Vagina (tissue), 2 donors: ENCODE results near the gene SKOR1. TPM values are rescaled to one million over a fixed set of nuclear protein-coding genes. Genes with fewer than 3 reads are reported as not detected.
A peak's percentile ranks its signal among the peaks of the same experiment; 100 is the strongest.

Source experiments
- DNase-seq, 2 donors: peaks; one replicate each; pipeline ENCODE4 v3.0.0-alpha.2; 2017; ENCODE audit errors: extremely low spot score in 2 of 2
- H3K27ac ChIP-seq: fragments of 200-600 bp; sonication (generic); one replicate; pipeline ENCODE4 v1.5.1; 2019
- H3K27me3 ChIP-seq: fragments of 200-600 bp; sonication (generic); one replicate; pipeline ENCODE4 v1.5.1; 2019
- H3K36me3 ChIP-seq, 2 donors: fragments of 200-600 bp; sonication (generic); one replicate each; pipeline ENCODE4 v1.5.1; 2017 to 2019
- H3K4me1 ChIP-seq: fragments of 200-600 bp; sonication (generic); one replicate; pipeline ENCODE4 v1.5.1; 2019
- H3K4me3 ChIP-seq, 2 donors: fragments of 200-600 bp; sonication (generic); 1 replicate in 1 of 2; 2 replicates in 1 of 2; pipeline ENCODE4 v1.5.1; 2016 to 2019
- H3K9me3 ChIP-seq: fragments of 200-600 bp; sonication (generic); one replicate; pipeline ENCODE4 v1.5.1; 2019
- POLR2A ChIP-seq, 2 donors: fragments of 450-650 bp; IDR thresholded peaks; one replicate each; pipeline ENCODE4 v1.6.1; 2017; ENCODE audit warnings: antibody characterized with exemption in 2 of 2, mild to moderate bottlenecking in 2 of 2, moderate library complexity in 2 of 2
- POLR2AphosphoS5 ChIP-seq, 2 donors: sonication (generic); formaldehyde crosslinking; IDR thresholded peaks; one replicate each; pipeline ENCODE4 v1.9.0; 2017; ENCODE audit warnings: antibody characterized with exemption in 2 of 2, mild to moderate bottlenecking in 2 of 2, low read depth in 1 of 2; ENCODE audit not compliant: insufficient read depth in 1 of 2
- intact Hi-C: fragments of 100-400 bp; cut with DNase I; formaldehyde crosslinking; loops from one replicate; pipeline ENCODE4 v1.15.1; 2023
- total RNA-seq: library from RNA; depleted of rRNA; stranded (reverse); fragments of >200 nt; gene quantifications from one replicate; pipeline ENCODE4 v1.2.3, GENCODE V29; 2016
- TF ChIP-seq, protein P1 (sequence below), 3 experiments: fragments of 450-650 bp in 2 of 3; fragments of 200-600 bp in 1 of 3; sonication (generic) in 1 of 3; IDR thresholded peaks; one replicate each; pipeline ENCODE4 v1.5.1; 2017 to 2019; ENCODE audit warnings: antibody characterized with exemption in 3 of 3, mild to moderate bottlenecking in 2 of 3, moderate library complexity in 2 of 3

Gene SKOR1
- total RNA-seq, 1 donor from 2014 or later, result 0.25 TPM

DNA sequence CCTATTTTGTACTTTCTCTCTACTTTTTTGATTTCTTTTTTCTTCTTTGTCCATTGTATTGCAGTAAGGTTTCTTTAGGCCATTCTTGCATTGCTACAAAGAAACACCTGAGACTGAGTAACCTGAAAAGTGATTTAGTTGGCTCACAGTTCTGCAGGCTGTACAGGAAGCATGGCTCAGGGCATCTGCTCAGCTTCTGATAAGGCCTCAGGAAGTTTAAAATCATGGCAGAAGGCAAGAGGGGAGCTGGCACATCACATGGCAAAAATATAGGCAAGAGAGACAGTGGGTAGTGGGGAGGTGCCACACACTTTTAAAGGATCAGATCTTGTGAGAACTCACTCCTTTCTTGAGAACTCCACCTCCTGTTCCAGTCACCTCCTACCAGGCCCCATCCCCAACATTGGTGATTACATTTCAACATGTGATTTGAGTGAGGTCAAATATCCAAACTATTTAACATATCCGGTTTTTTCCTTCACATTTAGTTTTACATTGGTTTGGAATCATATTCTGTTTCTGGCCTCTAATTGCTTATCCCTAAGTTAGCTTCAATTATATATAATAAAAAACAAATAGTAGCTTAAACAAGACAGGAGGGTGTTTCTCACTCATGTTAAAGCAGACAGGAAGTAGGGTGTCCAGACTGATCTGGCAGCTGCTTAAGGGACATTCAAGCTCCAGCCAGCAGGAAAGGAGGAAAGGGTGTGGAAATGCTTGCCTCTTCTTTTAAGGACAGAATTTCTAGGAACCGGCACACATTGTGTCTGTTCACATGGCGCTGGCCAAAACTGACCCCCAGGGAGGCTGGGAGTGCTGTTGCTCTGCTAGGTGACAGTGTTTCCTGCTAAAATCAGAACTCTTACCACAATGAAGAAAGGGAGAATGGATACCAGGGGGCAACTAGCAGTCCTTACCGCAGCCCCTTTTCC is 28.8 kb upstream of the SKOR1 start:
- H3K36me3 ChIP-seq, result no peaks in the 10 kb centered on the region
- intact Hi-C loops, result no loop called here
- peaks cover 4% of the 10 kb centered on the region for H3K9me3 ChIP-seq
- TF ChIP-seq POLR2AphosphoS5 (IDR thresholded peaks at IDR 0.05; ENCODE audit: insufficient read depth in 1 of 2, low read depth in 1 of 2) (no peak), POLR2A (IDR thresholded peaks at IDR 0.05) (no peak)
- TF ChIP-seq, protein P1, sequence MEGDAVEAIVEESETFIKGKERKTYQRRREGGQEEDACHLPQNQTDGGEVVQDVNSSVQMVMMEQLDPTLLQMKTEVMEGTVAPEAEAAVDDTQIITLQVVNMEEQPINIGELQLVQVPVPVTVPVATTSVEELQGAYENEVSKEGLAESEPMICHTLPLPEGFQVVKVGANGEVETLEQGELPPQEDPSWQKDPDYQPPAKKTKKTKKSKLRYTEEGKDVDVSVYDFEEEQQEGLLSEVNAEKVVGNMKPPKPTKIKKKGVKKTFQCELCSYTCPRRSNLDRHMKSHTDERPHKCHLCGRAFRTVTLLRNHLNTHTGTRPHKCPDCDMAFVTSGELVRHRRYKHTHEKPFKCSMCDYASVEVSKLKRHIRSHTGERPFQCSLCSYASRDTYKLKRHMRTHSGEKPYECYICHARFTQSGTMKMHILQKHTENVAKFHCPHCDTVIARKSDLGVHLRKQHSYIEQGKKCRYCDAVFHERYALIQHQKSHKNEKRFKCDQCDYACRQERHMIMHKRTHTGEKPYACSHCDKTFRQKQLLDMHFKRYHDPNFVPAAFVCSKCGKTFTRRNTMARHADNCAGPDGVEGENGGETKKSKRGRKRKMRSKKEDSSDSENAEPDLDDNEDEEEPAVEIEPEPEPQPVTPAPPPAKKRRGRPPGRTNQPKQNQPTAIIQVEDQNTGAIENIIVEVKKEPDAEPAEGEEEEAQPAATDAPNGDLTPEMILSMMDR (IDR thresholded peaks at IDR 0.05), result no peak
- no peaks in the 10 kb centered on the region for H3K27me3 ChIP-seq
- no peak overlapping the region for H3K27ac ChIP-seq
- DNase-seq, result no peak
- H3K4me1 ChIP-seq, result no peaks in the 10 kb centered on the region
- no peak overlapping the region for H3K4me3 ChIP-seq

DNA sequence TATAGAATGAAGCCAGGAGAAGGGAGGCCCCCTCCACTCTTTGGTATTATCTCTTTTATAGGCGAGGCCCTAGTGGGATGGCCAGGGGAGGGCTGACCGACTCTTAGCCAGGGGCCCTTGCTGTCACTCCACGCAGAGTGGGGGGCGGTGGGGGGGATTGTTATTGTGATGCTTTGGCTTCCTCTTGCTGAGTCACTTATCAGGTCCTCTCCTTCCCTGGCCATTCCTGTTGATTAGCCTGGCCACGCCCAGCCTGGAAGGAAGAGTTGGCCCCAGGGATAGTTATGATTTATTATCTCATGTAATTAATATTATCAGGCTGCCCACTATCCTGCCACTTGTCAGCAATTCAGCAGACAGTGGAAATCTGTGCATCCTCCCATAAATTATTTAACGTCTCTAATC is 25.5 kb upstream of the SKOR1 start:
- TF ChIP-seq POLR2A (IDR thresholded peaks at IDR 0.05), result no peak
- TF ChIP-seq POLR2AphosphoS5 (IDR thresholded peaks at IDR 0.05; ENCODE audit: insufficient read depth in 1 of 2, low read depth in 1 of 2), result no peak
- TF ChIP-seq, protein P1 (IDR thresholded peaks at IDR 0.05), result no peak
- no peaks in the 10 kb centered on the region for H3K36me3 ChIP-seq
- no peak for DNase-seq
- H3K27me3 ChIP-seq, result no peaks in the 10 kb centered on the region
- H3K4me3 ChIP-seq, result no peak overlapping the region
- no peak overlapping the region for H3K27ac ChIP-seq
- intact Hi-C loops, result no loop called here
- H3K4me1 ChIP-seq, result no peaks in the 10 kb centered on the region
- H3K9me3 ChIP-seq, result peaks cover 1% of the 10 kb centered on the region

DNA sequence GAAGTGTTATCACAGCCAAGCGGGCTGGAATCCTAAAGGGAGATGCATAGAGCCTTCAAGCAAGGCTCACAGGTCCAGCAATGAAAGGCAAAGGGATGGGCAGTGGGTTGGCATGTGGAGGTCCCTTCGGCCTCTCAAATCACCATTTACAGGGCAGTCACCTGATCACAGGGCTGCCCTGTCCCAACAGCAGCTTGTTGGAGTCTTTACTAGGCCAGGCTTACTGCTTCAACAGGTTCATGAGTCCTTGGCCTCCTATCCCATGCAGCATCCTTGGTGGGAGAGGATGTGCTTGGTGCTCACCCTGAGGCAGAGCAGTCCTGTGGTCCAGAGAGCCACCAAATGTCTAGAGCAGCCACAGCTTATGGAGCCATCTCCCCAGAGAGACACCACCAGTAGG is 24.2 kb upstream of the SKOR1 start:
- intact Hi-C loops, result no loop called here
- Histone ChIP-seq H3K27me3 (no peaks in the 10 kb centered on the region), H3K27ac (no peak overlapping the region), H3K9me3 (no peaks in the 10 kb centered on the region), H3K36me3 (no peaks in the 10 kb centered on the region), H3K4me3 (no peak overlapping the region), H3K4me1 (no peaks in the 10 kb centered on the region)
- TF ChIP-seq POLR2AphosphoS5 (IDR thresholded peaks at IDR 0.05; ENCODE audit: insufficient read depth in 1 of 2, low read depth in 1 of 2) (no peak), POLR2A (IDR thresholded peaks at IDR 0.05) (no peak)
- TF ChIP-seq, protein P1 (IDR thresholded peaks at IDR 0.05), result no peak
- DNase-seq, result peak in 1 of 2 donors; percentile 65

DNA sequence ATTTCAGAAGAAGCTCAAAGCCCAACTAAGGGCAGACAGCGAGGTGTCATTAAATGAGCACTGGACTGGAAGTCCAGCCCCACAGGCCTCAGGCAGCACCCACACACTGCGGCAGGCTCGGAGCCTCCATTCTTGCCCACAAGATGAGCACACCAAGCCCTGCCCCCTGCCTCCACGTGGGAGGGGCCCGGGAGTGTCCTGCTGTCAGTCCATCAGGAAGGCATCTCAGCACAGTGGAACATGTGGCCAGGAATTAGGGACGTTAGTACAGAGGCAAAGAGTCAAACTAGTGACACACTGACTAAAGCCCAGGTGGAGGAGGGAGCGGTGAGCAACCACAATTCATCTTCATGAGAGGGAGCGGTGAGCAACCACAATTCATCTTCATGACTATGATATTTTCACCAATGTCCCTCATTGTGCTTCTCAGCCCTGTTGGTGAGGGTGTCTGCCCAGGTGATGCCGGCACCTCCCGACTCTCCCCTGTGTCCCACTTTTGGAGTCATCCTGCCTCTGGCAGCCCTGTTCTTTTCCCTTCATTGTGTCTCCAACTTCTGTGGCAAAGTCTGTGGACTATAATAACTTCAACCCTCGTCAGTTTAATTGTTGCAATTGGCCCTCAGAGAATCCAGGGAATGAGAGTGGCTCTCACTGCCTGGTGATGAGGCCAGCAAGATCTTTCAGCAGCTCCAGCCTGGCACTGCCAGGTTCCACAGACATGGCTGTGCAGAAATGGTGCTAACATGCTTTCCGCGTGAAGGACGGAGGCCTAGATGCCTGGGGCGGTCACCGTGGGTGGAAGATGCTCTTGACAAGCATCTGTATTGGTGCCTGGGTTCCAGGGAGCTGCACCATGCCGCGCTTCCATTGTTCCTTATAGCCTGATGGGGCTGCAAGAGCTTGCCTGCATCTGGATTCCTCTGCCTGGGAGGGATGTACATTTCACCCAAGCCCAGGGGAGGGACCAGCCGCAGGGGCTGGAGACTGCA is 23.1 kb upstream of the SKOR1 start:
- Histone ChIP-seq H3K9me3 (no peaks in the 10 kb centered on the region), H3K27me3 (no peaks in the 10 kb centered on the region), H3K4me3 (no peak overlapping the region), H3K27ac (no peak overlapping the region), H3K4me1 (no peaks in the 10 kb centered on the region), H3K36me3 (peaks cover 0 to 4% of the 10 kb centered on the region in 2 donors)
- TF ChIP-seq POLR2AphosphoS5 (IDR thresholded peaks at IDR 0.05; ENCODE audit: insufficient read depth in 1 of 2, low read depth in 1 of 2) (no peak), POLR2A (IDR thresholded peaks at IDR 0.05) (no peak)
- TF ChIP-seq, protein P1 (IDR thresholded peaks at IDR 0.05), result no peak
- DNase-seq, result no peak
- intact Hi-C loops, result no loop called here
